Endothelial cell of umbilical vein (primary cell): Measurements from ENCODE around the gene MAML2. TPM values are rescaled to one million over a fixed set of nuclear protein-coding genes. Genes with fewer than 3 reads are reported as not detected.
A peak's percentile ranks its signal among the peaks of the same experiment; 100 is the strongest.

ENCODE experiments used
- BruUV-seq: library from RNA; stranded (reverse); fragments of 400-500 nt; replicated peaks from 2 replicates; lab custom pipeline; 2021; lab: Mats Ljungman, UMichigan
- CTCF ChIA-PET: fragments of 300-600, 350-600 bp; sonication (Branson Sonifier 250); formaldehyde crosslinking; loops from one replicate; lab custom pipeline; 2021; ENCODE audit warnings: antibody characterized with exemption, inconsistent platforms; lab: Charles Lee
- POLR2A ChIA-PET: fragments of 300-600, 350-600 bp; sonication (Branson Sonifier 250); formaldehyde crosslinking; loops from one replicate; lab custom pipeline; 2021; ENCODE audit warnings: antibody characterized with exemption, inconsistent platforms; lab: Charles Lee
- DNase-seq: peaks from one replicate; pipeline ENCODE4 v3.0.0-alpha.2; 2011; ENCODE audit warnings: low read depth, low spot score
- FAIRE-seq: peaks from 2 replicates; lab custom pipeline; 2011; peaks lifted over from hg19 to GRCh38; lab: Jason Lieb, UNC
- H2AFZ ChIP-seq: 2 replicates; pipeline ENCODE4 v1.6.0; 2012; ENCODE audit warnings: low read depth, low read length, control low read depth, inconsistent platforms
- H3K27ac ChIP-seq: 2 replicates; pipeline ENCODE4 v1.5.1; 2011; ENCODE audit warnings: low read depth, mild to moderate bottlenecking, control low read depth, low read length, moderate library complexity; ENCODE audit not compliant: insufficient read depth
- H3K27me3 ChIP-seq, 2 experiments: 2 replicates each; pipeline versions ENCODE4 v1.6.0 to v1.6.1; 2011; ENCODE audit warnings: low read length in 2 of 2, mixed read lengths in 1 of 2; ENCODE audit not compliant: control insufficient read depth in 2 of 2, insufficient read depth in 2 of 2
- H3K36me3 ChIP-seq, 2 experiments: 2 replicates in 1 of 2; 3 replicates in 1 of 2; pipeline ENCODE4 v1.5.1; 2011; ENCODE audit warnings: low read length in 2 of 2, mild to moderate bottlenecking in 1 of 2, moderate library complexity in 1 of 2; ENCODE audit not compliant: control insufficient read depth in 2 of 2, insufficient read depth in 2 of 2; ENCODE audit errors: extremely low read depth in 1 of 2
- H3K4me1 ChIP-seq: 3 replicates; pipeline ENCODE4 v1.5.1; 2011; ENCODE audit warnings: mild to moderate bottlenecking, low read length; ENCODE audit not compliant: control insufficient read depth, insufficient read depth; ENCODE audit errors: extremely low read depth
- H3K4me2 ChIP-seq: 2 replicates; pipeline ENCODE4 v1.6.1; 2011; ENCODE audit warnings: low read length, control low read depth, mixed read lengths; ENCODE audit not compliant: insufficient read depth
- H3K4me3 ChIP-seq, 3 experiments: fragments of 200-600 bp in 1 of 3; sonication (generic), shearing (Covaris generic) in 1 of 3; replicated peaks in 1 of 3; 2 replicates each; pipeline ENCODE4 v1.5.1; 2011 to 2016; ENCODE audit warnings: control low read depth in 3 of 3, low read length in 3 of 3, mild to moderate bottlenecking in 2 of 3, inconsistent platforms in 1 of 3, low read depth in 1 of 3, moderate library complexity in 1 of 3; ENCODE audit not compliant: insufficient read depth in 1 of 3
- H3K79me2 ChIP-seq: 2 replicates; pipeline ENCODE4 v1.6.0; 2012; ENCODE audit warnings: low read length, inconsistent platforms; ENCODE audit not compliant: control insufficient read depth, insufficient read depth
- H3K9ac ChIP-seq: replicated peaks from 2 replicates; pipeline ENCODE3; 2011; ENCODE audit warnings: low read length, control low read depth; ENCODE audit not compliant: insufficient read depth; ENCODE audit errors: extremely low read depth
- H3K9me1 ChIP-seq: replicated peaks from 3 replicates; pipeline ENCODE4 v1.6.0; 2011; ENCODE audit warnings: mild to moderate bottlenecking, low read length; ENCODE audit not compliant: control insufficient read depth, insufficient read depth; ENCODE audit errors: extremely low read depth
- H3K9me3 ChIP-seq: replicated peaks from 2 replicates; pipeline ENCODE4 v1.5.1; 2012; ENCODE audit warnings: low read length, inconsistent platforms; ENCODE audit not compliant: control insufficient read depth, insufficient read depth
- H4K20me1 ChIP-seq: replicated peaks from 2 replicates; pipeline ENCODE3; 2011; ENCODE audit warnings: mild to moderate bottlenecking, low read length; ENCODE audit not compliant: control insufficient read depth, insufficient read depth; ENCODE audit errors: extremely low read depth
- EZH2 ChIP-seq: IDR thresholded peaks from 2 replicates; pipeline ENCODE4 v1.6.1; 2012; ENCODE audit warnings: borderline replicate concordance, low read depth, mild to moderate bottlenecking, moderate library complexity, low read length, inconsistent platforms; ENCODE audit not compliant: severe bottlenecking
- FOS ChIP-seq: IDR thresholded peaks from 2 replicates; pipeline ENCODE4 v1.6.1; 2011; ENCODE audit warnings: mild to moderate bottlenecking, low read length, moderate library complexity, borderline replicate concordance; ENCODE audit not compliant: insufficient read depth
- GATA2 ChIP-seq: IDR thresholded peaks from 2 replicates; pipeline ENCODE4 v1.7.0; 2011; ENCODE audit warnings: low read depth, mild to moderate bottlenecking, moderate library complexity, mixed read lengths, low read length; ENCODE audit not compliant: insufficient read length, insufficient read depth
- JUN ChIP-seq: IDR thresholded peaks from 2 replicates; pipeline ENCODE4 v1.6.1; 2011; ENCODE audit warnings: borderline replicate concordance, low read depth; ENCODE audit not compliant: insufficient read length, insufficient read depth
- MYC ChIP-seq: IDR thresholded peaks from one replicate; pipeline ENCODE4 v1.6.1; 2011; ENCODE audit warnings: mild to moderate bottlenecking, low read depth, low read length
- POLR2A ChIP-seq: IDR thresholded peaks from 2 replicates; pipeline ENCODE4 v1.6.1; 2012; ENCODE audit warnings: low read depth, mild to moderate bottlenecking, control low read depth, low read length
- POLR2AphosphoS5 ChIP-seq: IDR thresholded peaks from 2 replicates; pipeline ENCODE4 v1.6.1; 2012; ENCODE audit warnings: low read depth, mild to moderate bottlenecking, control low read depth, low read length, moderate library complexity; ENCODE audit not compliant: insufficient read depth
- dilution Hi-C: fragments of 300-500 bp; cut with MboI; formaldehyde crosslinking; loops from one replicate; pipeline ENCODE4 v1.15.0; 2019; ENCODE audit warnings: low sequenced_read_pairs; ENCODE audit not compliant: extremely low pct_ligation_motif_present
- intact Hi-C: fragments of 100-400 bp; cut with micrococcal nuclease; formaldehyde crosslinking; loops from one replicate; pipeline ENCODE4 v1.10.0; 2022
- polyA plus RNA-seq, 4 experiments: library from polyadenylated mRNA; depleted of rRNA in 3 of 4; stranded (reverse) in 3 of 4; unstranded in 1 of 4; fragments of >200 nt; gene quantifications; 2 replicates each; pipeline versions ENCODE4 v1.2.1 to v1.2.3, GENCODE V29; 2011 to 2012; ENCODE audit warnings: missing spikeins in 1 of 4
- total RNA-seq: library from RNA; stranded (reverse); gene quantifications from 2 replicates; pipeline ENCODE4 v1.2.3, GENCODE V29; 2021
- TF ChIP-seq, protein P1 (sequence below): IDR thresholded peaks from 2 replicates; pipeline ENCODE4 v1.6.1; 2011; ENCODE audit not compliant: insufficient read depth, insufficient read length
- TF ChIP-seq, protein P2 (sequence below), 2 donors: IDR thresholded peaks; 1 replicate in 1 of 2; 2 replicates in 1 of 2; pipeline ENCODE4 v1.5.1; 2011; ENCODE audit warnings: low read length in 2 of 2, mild to moderate bottlenecking in 2 of 2, moderate library complexity in 2 of 2, control low read depth in 1 of 2, inconsistent platforms in 1 of 2, low read depth in 1 of 2; ENCODE audit not compliant: insufficient read depth in 1 of 2; ENCODE audit errors: extremely low read depth in 1 of 2

MAML2 gene
- total and polyA plus RNA-seq, 2 donors (not counting 3 experiments of a cell fraction or from before 2014, with no cell fraction given), result 12.4 to 16.8 TPM

DNA sequence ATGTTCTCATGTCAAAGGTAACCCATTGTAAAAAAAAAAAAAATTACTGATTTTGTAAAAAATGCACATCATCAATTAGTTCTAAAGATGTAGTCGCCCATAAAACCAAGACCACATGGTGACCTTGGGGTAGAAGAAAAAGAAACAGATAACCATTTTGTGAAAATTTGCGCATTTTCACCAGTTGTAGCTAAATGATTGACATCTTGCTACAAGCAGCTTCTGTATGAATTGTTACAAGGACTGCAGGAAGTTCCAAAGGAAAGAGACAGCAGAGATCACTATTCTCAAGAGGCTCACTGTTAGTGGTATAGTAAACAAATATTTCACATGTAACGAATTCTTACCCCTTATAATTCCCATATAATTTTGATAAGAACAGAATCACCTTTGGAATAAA is 48.7 kb downstream of the MAML2 start:
- DNase-seq (peak; percentile 41), FAIRE-seq (peak; percentile 28)
- Histone ChIP-seq H2AFZ (no peak overlapping the region), H3K9me1 (peaks cover 2% of the 10 kb centered on the region), H3K79me2 (no peaks in the 10 kb centered on the region), H3K4me1 (peaks cover 16% of the 10 kb centered on the region), H3K4me2 (peak overlapping the region; percentile 38), H3K27ac (no peak overlapping the region), H4K20me1 (no peaks in the 10 kb centered on the region), H3K27me3 (no peaks in the 10 kb centered on the region), H3K9ac (no peak overlapping the region), H3K36me3 (no peaks in the 10 kb centered on the region), H3K4me3 (no peak overlapping the region), H3K9me3 (no peaks in the 10 kb centered on the region)
- intact Hi-C loops, result no loop called here
- ChIA-PET CTCF (interaction anchor here (0.9 to 1.5 kb wide), 4 partner anchors 11 to 49 kb away, joined by 3 to 7 read pairs (median 4); partner anchors contain the start of gene MAML2), POLR2A (no interaction called here)
- dilution Hi-C loops, result no loop called here
- no TSS peak for BruUV-seq
- TF ChIP-seq FOS (no peak), POLR2A (no peak), GATA2 (no peak), JUN (no peak), EZH2 (no peak), POLR2AphosphoS5 (no peak), MYC (no peak)
- TF ChIP-seq, protein P1, sequence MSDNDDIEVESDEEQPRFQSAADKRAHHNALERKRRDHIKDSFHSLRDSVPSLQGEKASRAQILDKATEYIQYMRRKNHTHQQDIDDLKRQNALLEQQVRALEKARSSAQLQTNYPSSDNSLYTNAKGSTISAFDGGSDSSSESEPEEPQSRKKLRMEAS, result no peak
- TF ChIP-seq, protein P2, sequence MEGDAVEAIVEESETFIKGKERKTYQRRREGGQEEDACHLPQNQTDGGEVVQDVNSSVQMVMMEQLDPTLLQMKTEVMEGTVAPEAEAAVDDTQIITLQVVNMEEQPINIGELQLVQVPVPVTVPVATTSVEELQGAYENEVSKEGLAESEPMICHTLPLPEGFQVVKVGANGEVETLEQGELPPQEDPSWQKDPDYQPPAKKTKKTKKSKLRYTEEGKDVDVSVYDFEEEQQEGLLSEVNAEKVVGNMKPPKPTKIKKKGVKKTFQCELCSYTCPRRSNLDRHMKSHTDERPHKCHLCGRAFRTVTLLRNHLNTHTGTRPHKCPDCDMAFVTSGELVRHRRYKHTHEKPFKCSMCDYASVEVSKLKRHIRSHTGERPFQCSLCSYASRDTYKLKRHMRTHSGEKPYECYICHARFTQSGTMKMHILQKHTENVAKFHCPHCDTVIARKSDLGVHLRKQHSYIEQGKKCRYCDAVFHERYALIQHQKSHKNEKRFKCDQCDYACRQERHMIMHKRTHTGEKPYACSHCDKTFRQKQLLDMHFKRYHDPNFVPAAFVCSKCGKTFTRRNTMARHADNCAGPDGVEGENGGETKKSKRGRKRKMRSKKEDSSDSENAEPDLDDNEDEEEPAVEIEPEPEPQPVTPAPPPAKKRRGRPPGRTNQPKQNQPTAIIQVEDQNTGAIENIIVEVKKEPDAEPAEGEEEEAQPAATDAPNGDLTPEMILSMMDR (IDR thresholded peaks at IDR 0.05; ENCODE audit: extremely low read depth in 1 of 2, insufficient read depth in 1 of 2, low read depth in 1 of 2, low read length in 2 of 2), result no peak
